GM19025 (cell line): ENCODE results near the gene RTL10.

ENCODE experiments used
- ATAC-seq: cut with Tn5 transposase; IDR thresholded peaks from one replicate; pipeline ENCODE4 v1.9.1; 2021; ENCODE audit warnings: mild to moderate bottlenecking, low read depth, moderate library complexity; ENCODE audit not compliant: unreplicated experiment

Gene RTL10

DNA sequence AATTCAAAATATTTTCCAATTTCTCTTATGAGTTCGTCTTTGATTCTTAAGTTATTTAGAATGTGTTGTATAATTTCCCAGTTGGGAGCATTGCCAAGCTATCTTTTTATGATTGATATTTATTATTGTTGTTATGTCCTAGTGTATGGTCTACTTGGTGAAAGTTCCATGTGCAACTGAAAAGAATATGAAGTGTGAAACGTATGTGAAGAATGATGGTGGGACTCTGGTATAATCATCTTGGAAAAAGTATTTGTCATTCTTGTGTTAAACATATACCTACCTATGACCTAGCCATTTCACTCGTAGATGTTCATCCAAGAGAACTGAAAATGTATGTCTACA lies 12.0 kb upstream of the RTL10 start:
- no peak for ATAC-seq

DNA sequence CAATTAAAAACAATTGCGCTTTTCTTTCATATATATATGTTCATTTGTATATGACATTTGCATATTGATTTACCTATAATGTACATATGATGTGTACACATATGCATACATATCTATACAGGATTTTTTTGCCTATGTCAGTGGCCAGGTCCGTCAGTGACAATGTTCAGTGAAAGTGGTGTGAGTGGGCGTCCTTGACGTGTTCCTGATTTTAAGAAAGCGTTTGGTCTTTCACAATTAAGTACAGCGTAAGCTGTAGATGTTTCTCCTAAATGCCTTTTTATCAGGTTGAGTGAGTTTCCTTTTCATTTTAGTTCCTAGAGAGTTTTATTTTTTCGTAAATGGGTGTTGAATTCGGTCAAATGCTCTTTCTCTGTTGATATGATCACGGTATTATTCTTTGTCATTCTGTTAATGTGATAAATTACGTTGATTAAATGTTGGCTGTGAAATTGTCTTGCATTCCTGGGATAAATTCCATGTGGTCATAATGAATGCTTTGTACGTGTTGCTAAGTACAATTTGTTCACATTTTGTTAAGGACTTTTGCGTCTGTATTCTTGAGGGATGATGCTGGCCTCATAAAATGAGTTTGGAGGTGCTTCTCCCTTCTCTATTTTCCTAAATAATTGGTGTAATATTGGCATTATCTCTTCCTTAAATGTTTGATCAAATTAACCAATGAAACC lies 10.6 kb upstream of the RTL10 start:
- no peak for ATAC-seq

DNA sequence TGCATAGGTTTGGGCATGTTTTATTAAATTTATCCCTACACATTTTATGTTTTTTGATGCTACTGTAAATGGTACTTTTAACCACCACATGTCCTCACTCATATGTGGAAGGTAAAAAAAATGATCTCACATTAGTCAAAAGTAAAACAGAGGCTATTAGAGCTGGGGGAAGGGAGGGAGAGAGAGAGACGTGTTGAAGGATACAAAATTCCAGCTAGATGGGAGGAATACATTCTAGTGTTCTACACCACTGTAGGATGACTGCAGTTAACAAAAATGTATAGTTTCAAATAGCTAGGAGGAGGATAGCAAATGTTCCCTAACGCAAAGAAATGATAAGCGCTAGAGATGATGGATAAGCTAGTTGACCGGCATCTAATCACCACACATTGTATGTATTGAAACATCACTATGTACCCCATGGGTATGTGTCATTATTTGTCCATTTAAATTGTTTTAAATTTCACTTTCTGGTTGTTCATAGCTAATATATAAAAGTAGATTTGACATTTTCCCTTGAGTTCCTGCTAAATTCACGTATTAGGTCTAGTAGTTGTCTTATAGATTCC lies 9.9 kb upstream of the RTL10 start:
- no peak for ATAC-seq

DNA sequence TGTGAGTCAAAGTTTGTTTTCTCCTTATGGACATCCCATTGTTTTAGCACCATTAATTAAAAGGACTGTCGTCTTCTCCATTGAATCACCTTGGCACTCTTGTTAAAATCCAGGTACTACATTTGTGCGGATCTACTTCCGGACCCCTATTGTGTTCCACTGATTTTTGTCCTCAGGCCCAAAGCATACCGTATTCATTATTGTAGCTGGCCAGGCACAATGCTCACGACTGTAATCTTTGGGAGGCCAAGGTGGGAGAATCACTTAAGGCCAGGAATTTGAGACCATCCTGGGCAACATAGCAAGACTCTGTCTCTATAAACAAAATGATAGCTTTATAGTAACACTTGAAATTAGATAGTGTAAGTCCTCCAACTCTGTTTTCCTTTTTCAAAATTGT lies 8.9 kb upstream of the RTL10 start:
- ATAC-seq, result no peak

DNA sequence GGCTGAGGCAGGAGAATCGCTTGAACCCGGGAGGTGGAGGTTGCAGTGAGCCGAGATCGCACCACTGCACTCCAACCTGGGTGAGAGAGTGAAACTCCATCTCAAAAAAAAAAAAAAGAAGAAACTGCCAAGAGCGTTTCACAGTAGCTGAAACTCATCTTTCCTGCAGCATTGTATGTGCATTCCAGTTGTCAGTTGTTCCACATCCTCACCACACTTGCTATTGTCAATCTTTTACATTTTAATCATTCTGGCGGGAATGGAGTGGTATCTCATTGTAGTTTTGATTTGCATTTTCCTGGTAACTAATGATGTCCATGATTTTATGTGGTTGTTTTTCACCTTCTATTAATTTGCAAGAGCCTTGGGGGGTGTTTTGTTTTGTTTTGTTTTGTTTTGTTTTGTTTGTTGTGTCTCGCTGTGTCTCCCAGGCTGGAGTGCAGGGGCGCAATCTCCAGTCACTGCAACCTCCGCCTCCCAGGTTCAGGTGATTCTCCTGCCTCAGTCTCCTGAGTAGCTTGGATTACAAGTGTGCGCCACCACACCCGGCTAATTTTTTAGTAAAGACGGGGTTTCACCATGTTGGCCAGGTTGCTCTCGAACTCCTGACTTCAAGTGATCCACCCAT lies 8.1 kb upstream of the RTL10 start:
- ATAC-seq, result no peak

DNA sequence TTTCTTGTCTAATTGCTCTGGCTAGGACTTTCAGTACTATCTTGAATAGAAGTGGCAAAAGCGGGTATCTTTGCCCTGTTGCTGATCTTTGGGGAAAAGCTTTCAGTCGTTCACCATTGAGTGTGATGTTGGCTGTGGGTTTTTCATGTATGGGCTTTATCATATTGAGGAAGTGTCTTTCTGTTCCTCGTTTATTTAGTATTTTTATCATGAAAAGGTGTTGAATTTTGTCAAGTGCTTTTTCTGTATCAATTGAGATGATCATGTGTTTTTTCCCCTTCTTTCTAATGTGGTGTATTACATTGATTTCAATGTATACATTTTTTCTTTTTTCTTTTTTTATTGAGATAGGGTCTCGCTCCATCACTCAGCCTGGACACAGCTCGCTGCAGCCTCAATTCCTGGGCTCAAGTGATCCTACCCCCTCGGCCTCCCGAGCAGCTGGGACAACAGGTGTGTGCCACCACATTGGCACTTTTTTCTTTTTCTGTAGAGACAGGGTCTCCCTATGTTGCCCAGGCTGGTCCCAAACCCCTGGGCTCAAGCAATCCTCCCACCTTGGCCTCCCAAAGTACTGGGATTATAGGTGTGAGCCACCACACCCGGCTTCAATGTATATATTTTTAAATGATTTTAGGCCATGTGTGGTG lies 5.3 kb upstream of the RTL10 start:
- ATAC-seq, result no peak

DNA sequence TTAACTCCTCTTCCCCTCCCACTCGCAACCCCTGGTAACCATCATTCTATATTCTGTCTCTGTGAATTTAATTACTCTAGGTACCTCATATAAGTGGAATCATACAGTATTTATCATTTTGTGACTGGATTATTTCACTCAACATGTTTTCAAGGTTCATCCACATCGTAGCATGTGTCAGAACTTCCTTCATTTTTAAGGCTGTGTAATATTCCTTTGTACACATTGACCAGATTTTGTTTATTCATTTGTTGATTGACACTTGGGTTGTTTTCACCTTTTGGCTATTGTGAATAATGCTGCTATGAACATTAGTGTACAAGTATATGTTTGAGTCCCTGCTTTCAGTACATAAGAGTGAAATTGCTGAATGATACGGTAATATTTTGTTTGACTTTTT lies 2.7 kb upstream of the RTL10 start:
- no peak for ATAC-seq

DNA sequence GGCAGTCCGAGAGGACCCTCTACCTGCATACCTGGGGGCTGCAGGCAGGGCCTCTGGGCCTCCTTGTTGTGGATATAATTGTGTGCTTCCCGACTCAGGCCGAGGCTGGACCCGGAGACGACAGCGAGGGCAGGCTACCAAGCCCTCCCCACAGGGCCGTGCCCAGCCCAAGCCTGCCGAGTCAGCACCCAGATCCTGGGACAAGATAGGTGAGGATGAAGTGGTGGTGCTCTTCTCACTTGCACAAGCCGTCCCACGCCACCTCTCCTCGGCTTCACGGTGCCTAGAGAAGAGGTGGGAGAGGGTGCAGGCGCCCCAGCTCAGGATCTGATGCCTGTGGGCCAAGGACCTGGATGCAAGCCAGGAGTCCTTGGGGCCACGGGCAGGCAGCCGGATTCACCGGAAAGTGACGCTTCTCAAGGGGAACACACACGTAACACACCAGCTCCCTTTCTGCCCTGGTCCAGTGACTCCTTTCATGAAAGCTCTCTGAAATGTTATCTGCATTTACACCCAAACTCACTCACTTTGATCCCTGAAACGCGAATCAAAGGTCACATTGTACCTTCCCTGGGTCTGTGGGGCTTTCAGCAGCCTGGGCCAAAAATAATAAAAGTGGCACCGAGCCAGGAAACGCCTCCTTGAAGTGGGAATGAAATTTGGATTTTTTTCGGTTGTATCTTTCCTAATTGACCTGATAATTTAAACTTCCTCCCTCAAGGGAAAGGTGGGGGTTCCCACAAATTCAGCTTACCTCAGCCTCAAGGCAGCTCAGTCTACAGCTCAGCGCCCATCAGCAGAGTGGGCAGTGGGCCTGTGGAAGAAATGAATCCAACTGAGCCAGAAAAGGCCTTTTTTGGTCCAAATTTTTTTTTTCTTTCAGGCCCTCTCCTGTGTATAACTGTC lies 1.1 kb upstream of the RTL10 start:
- ATAC-seq, result no peak

DNA sequence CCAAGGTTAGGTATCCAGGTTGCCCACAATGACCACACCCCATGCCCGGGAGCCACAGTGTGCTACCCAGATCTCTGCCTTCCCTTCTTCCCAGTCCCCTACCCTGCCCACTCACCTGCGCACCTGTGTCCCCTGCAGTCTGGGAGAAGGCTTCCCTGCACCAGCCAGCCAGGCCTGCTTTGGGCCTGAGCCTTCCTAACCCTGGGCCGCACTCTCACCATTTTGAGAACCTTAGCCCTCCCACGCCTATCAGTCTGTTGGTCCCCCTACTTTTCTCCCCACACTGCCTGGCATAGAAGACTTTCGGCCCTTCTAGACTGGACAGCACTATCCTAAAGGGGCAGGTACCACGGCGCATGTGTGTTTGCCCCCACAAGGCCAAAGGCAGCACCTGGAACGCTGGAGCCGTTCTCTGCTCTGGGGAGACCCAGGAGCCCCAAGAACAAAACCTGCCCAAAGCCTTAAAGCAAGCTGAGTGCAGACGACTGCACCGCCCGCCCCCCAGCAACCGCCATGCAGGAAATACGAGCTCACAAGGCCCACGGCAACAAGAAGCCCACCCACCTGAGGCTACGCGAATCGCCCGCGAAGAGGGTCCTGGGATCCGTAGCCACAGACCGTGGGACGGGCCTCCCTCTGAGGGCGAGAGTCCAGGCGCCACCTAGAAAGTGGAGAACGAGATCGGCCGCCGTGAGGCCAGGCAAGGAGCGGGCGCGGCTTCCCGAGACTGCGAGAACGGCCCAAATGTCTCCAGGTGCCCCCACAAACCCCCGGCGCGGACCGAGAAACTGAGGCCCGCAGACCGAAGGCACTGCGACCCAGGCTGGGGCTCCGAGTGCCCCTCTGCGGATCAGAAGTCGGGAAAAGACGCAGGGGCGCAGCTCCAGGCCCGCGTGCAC lies 546 bp downstream of the RTL10 start:
- ATAC-seq, result no peak

DNA sequence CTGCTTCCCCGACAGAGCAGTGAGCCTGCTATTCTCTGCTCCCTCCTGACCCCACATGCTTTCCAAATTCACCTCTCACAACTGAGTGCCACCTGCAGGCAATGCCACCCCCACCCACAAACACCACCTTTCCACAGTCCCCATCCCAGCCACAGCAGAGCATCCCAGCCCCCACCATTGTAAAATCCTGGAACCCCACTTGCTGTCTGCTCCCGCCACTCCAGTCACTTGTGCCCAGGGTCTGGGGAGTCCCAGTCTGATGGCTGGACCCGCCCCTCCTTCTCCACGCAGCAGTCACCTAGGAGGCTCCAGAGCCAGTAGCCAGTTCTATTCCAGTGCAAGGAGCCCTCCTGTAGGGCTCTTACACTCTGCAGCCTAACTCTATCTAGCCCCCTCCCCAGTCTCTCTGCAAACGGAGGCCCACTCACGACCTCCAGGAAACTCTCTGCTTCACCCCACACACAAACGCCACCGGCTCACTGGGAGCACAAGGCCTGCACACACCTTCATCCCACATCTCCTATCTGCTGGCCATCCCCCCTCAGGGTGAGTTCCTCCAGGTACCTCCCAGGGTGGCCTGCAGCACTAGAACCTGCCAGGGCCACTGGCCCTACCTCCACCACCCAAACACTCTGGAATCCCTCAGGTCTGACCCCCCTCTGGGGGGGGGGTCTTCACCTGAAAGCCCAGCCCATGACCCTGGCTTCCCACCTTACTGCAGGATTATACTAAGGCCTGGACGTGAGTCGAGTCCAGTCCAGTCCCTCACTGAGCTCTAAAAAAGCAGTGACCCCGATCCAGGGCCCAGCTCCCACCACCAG lies 1.4 kb downstream of the RTL10 start:
- no peak for ATAC-seq

DNA sequence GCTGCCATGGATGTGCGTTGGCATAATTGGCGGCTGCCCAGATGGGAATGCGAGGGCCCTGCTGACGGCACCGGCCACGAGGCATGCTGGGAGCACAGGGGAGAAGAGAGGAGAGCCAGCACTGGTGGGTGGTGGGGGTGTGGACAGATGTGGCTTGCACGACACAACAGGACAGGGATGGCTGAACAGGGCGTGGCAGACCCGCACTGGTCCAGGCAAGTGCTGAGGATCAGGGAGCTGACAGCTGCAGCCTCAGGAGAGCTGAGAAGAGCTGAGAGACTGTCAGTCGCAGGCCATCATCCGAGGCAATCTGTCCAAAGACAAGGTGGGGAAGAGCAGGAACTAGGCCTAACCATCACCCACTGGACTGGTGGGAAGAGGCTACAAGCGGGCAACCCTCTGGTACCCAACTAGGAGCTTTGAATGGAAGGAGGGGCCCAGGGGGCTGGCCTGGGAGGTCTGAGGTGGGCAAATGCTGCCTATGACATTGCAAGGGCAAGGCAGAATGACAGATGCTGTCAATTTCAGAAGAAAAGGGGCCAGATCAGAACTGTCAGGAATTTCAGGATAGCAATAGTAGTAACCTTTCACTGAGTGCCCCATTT lies 2.4 kb downstream of the RTL10 start:
- ATAC-seq, result no peak

DNA sequence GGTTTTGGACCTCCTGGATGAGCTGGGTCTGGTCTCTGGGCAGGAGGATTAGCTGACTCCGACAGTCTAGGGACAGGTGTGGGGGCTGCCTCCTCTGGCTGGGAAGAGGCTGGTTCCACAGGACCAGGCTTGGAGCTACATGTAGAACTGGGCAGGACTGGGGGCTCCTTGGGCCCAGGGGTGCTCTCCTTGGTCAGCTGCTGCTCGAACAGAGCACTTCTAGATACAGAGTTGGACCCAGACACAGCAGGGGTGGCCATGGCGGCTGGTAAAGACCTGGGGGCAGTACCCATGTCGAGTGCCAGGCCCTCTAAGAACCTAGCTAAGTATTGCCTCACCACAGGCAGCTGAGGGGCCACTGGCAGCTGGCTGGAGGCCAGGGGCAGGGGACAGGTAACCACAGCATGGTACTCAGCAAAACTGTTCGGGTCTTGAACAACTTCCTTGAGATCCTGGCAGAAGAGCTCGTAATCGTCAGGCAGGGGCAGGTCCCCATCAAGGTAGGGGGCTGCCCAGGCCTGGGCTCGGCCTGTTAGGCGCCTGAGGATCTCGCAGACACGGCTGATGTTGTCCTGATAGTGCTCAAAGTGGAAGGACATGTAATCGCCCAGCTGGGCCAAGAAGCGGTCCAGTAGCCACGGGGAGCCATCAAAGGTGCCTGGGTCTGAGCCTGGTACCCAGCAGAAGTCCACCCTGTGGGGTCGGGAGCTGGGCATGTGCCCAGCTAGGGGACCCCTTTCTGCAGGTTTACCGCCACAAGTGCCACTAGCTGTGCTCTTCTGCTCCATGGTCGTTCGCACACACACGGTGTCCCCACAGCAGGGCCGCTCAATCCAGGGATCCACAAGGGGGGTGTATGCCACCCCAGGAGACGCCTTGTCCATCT lies 3.1 kb downstream of the RTL10 start:
- ATAC-seq, result no peak

DNA sequence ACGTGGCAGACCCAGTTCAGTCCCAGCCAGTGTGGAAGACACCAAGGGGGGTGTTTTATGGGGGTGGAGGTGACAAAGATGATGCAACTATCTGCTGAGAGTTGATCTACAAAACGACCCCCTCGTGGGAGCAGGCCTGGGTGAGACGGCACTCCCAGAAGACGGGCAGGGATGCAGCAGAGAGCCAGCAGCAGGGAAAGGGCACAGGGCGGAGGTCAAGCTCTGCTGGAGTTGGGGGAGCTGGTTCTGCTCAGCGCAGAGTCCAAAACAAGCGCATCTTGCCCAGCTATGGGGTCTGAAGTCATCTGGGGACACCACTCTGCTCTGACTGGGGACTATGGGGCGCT lies 3.9 kb downstream of the RTL10 start:
- no peak for ATAC-seq

DNA sequence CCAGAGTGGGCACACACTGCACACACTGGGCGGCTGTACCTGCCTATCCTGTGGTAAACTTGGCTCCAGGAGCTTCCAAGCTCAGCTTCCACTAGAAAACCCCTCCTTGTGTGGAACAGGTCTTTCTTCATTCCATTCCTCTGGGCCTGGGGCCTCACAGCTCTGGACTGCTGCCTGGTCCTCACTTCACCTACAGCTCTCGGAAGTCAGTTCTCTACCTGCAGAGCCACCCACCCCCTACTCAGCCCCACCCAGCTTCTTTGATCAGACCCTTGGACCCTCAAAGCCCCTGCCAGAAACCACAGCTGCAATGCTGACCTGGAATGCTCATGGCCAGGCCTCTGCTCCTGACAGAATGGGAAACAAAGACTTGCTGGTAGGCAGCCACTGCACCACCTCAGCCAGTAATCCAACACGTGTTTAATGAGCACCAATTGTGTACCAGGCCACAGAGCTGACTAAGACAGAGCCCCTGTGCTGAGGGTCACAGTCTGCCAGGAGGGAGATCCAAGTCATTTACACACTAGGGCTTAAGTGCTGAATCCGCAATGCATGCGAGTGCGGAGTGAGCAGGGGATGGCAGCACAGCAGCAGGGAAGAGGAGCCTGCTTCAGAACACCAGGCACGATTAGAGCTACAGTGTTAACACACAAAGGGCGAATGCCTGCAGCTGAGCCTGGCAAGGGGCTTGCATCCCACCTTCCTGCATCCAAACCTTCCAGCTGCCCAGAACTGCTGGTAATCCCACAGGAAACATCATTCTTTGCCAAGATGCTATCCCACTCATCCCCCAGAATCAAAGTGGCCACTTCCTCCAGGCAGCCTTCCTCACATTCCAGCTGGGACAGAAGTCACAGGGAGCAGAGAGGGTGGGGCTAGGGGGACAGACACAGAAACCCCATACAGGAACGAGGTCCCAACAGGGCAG lies 4.6 kb downstream of the RTL10 start:
- no peak for ATAC-seq

DNA sequence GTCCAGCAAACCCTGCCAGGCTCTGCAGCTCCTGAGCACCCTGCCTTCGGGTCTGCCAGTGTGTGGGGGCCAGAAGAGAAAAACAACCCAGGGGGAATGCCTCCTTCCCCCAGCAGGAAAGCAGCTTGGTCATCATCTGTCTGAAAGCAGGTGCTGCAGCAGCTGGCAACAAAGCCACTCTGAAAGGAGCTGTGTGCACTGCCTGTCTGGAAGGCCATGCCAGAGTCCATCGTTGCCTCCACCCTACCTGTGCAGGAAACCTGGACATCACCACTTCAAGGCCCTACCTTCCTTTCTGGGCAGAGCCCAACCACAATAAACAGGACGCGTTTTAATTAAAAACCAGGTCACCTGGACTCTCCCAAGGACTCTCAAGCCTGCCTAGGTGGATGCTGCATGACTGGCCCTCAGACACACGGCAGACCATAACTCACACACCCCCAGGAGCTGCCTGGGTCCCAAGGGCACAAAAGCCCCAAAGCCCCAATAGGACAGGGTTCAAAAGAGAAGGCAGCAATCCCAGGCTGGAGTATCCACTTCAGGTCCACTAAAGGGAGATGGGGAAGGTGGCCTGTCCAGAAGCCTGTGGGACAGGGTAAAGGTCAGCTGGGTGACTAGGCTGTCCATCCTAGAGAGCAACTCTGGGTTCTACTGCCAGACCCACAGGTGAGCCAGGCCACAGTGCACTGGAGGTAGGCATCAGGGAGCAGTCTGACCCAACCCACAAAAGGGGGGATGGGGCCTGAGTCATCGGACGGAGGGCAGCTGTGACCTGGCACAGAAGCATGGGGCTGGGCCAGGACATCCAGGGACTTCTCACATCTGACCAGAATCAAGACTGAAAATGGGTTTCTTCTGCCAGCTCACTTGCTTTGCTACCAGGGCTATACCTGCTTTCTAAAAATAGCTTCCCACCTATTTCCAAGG lies 6.1 kb downstream of the RTL10 start:
- ATAC-seq, result no peak

DNA sequence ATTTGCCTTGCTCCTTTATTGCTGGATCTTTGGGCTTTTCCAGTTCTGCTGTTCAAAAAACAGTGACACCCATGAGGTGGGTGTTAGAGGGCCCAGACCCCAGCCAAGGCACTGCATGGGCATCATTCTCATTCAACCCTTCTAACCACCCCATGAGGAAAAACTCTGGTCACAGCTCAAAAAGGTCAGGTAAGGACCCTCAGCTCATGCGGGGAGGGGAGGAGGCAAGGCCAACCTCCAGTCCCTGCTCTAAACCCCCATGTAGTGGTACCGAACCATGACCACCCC lies 7.4 kb downstream of the RTL10 start:
- ATAC-seq, result no peak
